Measurements from ENCODE around the gene FBXL13. TPM values are rescaled to one million over a fixed set of nuclear protein-coding genes. Genes with fewer than 3 reads are reported as not detected.

The FBXL13 gene
- total and polyA plus RNA-seq, 10 of the 15 experiments (the other 5 are each of a cell fraction or from before 2014, with no cell fraction given) = 0.08 to 0.95 (median 0.28) TPM; not detected in 2

GRCh38 chr7:102843850-102844249, 230.7 kb downstream of the FBXL13 start (continued):
- TF ChIP-seq ZNF274 (IDR thresholded peaks at IDR 0.05; ENCODE audit: insufficient read depth, insufficient read length) (no peak), NR2C2 (IDR thresholded peaks at IDR 0.05; ENCODE audit: borderline replicate concordance, control insufficient read depth, insufficient read length, low read depth) (no peak), MAX (IDR thresholded peaks at IDR 0.05; ENCODE audit: low read depth, low read length) (no peak), HDAC6 (IDR thresholded peaks at IDR 0.05; ENCODE audit: unreplicated experiment) (no peak), PAX8 (IDR thresholded peaks at IDR 0.05) (no peak), POLR2AphosphoS5 (IDR thresholded peaks at IDR 0.05; ENCODE audit: low read length) (no peak), JUND (IDR thresholded peaks at IDR 0.05; ENCODE audit: low read depth, low read length) (no peak), ZNF207 (IDR thresholded peaks at IDR 0.05; ENCODE audit: borderline replicate concordance) (no peak), ZNF24 (IDR thresholded peaks at IDR 0.05) (0 out of 2 replicates have a peak, but pooled peaks have one; percentile 35), HSF1 (IDR thresholded peaks at IDR 0.05; ENCODE audit: low read depth, low read length) (no peak), BHLHE40 (IDR thresholded peaks at IDR 0.05; ENCODE audit: borderline replicate concordance in 1 of 2, low read depth in 2 of 2, low read length in 1 of 2) (peak in 1 of 2 experiments; percentile 46; a peak in 1 of 4 replicates), ATF3 (IDR thresholded peaks at IDR 0.05; ENCODE audit: borderline replicate concordance, extremely low read depth, low read depth, low read length) (no peak), ATF7 (IDR thresholded peaks at IDR 0.05; ENCODE audit: low read depth) (peak; percentile 82), GATAD2B (conservative IDR thresholded peaks at IDR 0.05; ENCODE audit: low read depth) (no peak), CBX5 (IDR thresholded peaks at IDR 0.05; ENCODE audit: low read depth) (no peak), STAT3 (IDR thresholded peaks at IDR 0.05; ENCODE audit: low read depth, low read length) (no peak)

All from GM12878 (cell line).